ENCODE results near the gene RIPK1.
"Not testable (repeated sequence)": the region's sequence is repeated elsewhere in the genome, so short reads cannot be mapped to it uniquely, and the experiment has no call there.

DNA sequence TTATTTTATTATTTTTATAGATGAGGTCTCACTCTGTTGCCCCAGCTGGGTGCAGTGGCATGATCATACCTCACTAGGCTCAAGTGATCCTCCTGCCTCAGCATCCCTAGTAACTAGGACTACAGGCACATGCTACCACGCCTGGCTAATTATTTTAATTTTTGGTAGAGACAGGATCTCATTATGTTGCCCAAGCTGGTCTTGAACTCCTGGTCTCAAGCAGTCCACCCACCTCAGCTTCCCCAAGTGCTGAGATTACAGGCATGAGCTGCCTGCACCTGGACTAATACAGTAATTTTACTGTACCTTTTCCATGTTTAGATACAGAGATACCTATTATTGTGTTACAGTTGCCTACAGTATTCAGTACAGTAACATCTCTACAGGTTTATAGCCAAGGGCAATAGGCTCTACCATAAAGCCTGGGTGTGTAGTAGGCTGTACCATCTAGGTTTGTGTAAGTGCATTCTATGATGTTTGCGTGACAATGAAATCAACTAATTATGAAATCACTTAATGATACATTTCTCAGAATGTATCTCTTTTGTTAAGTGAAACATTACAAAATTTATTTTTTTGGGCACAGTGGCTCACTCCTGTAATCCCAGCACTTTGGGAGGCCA is 47.2 kb upstream of the RIPK1 start:
- TF ChIP-seq, protein P1, sequence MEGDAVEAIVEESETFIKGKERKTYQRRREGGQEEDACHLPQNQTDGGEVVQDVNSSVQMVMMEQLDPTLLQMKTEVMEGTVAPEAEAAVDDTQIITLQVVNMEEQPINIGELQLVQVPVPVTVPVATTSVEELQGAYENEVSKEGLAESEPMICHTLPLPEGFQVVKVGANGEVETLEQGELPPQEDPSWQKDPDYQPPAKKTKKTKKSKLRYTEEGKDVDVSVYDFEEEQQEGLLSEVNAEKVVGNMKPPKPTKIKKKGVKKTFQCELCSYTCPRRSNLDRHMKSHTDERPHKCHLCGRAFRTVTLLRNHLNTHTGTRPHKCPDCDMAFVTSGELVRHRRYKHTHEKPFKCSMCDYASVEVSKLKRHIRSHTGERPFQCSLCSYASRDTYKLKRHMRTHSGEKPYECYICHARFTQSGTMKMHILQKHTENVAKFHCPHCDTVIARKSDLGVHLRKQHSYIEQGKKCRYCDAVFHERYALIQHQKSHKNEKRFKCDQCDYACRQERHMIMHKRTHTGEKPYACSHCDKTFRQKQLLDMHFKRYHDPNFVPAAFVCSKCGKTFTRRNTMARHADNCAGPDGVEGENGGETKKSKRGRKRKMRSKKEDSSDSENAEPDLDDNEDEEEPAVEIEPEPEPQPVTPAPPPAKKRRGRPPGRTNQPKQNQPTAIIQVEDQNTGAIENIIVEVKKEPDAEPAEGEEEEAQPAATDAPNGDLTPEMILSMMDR (IDR thresholded peaks at IDR 0.05), result not testable (repeated sequence)
- not testable (repeated sequence) for TF ChIP-seq POLR2A (IDR thresholded peaks at IDR 0.05)
